ENCODE data around the gene GPHB5. TPM values are rescaled to one million over a fixed set of nuclear protein-coding genes. Genes with fewer than 3 reads are reported as not detected.
"Not testable (repeated sequence)": the region's sequence is repeated elsewhere in the genome, so short reads cannot be mapped to it uniquely, and the experiment has no call there.

The GPHB5 gene
- total RNA-seq, 1 experiment from 2014 or later, result not detected

DNA sequence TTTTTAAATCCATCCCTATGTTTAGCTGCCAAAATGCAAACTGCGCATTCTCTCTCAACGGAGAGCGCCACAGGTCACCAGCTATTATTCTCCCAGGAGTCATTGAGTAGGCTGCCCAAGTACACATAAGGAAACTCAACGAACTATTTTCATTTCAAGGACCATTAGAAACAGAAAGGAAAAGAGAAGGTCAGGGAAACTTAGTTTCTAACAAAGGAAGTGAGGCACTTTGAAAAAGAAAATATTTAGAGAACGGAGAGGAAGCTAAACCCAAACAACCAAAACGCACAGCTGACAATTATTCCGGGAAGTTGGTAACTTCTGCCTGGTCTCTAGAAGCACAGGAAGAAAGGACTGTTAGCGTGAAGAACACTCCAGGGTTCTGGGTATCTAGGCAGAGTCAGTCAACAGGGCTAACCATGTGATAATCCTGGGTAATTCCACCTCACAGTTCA lies 23.5 kb downstream of the GPHB5 start:
- DNase-seq (ENCODE audit: low read depth), result no peak

GRCh38 chr14:63292805-63293204 lies 25.9 kb downstream of the GPHB5 start:
- no peak for DNase-seq (ENCODE audit: low read depth)

DNA sequence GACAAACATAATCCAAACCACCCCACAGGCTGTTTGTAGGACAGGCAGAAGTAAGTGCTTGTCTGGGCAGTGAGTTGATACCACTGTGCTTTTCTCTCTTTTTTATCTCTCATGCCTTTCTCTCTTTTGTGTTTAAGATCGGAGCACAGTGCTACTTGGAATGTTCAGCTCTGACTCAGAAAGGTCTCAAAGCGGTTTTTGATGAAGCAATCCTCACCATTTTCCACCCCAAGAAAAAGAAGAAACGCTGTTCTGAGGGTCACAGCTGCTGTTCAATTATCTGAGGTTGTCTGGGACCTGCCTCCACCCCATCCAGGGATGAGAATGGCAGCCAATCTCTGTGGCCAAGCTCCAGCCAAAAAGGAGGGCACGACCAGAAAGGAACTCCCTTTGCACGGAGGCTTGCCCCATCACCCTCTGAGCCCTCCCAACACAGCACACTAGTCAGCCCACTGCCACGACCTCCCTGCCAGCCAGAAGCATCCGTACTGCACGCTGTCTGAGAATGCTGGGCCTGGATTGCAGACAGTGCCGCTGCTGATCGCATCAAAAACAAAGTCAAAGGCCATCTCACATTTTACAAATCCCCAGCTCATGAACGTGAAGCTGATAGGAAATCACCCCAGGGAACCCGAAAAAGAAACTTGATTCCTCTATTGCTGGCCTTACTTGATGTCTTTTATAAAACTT lies 27.8 kb downstream of the GPHB5 start:
- no peak for DNase-seq (ENCODE audit: low read depth)

DNA sequence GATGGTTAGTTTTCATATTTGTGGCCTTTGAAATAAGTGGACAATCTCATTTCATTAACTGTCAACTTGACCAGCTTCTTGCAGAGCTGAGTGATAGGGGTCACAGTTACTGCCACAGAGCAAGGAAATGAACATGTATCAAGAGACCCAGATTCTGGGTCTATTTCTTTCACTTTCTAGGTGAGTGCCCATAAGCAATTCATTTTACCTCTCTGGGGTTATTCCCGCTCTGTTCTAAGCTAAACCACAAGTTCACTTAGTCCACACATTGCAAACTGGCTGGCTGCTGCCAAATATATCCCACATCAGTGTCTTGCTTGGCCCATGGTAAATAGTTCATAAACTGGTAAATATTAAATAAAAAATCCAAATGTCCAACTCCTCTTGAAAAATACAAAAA lies 29.9 kb downstream of the GPHB5 start:
- DNase-seq (ENCODE audit: low read depth), result no peak

GRCh38 chr14:63287666-63288483 lies 30.9 kb downstream of the GPHB5 start:
- DNase-seq (ENCODE audit: low read depth), result no peak

- DNase-seq (ENCODE audit: low read depth), result no peak
Measured at GRCh38 chr14:63286071-63286470, 32.7 kb downstream of the GPHB5 start.

GRCh38 chr14:63283884-63284248 lies 34.9 kb downstream of the GPHB5 start:
- DNase-seq (ENCODE audit: low read depth), result no peak

DNA sequence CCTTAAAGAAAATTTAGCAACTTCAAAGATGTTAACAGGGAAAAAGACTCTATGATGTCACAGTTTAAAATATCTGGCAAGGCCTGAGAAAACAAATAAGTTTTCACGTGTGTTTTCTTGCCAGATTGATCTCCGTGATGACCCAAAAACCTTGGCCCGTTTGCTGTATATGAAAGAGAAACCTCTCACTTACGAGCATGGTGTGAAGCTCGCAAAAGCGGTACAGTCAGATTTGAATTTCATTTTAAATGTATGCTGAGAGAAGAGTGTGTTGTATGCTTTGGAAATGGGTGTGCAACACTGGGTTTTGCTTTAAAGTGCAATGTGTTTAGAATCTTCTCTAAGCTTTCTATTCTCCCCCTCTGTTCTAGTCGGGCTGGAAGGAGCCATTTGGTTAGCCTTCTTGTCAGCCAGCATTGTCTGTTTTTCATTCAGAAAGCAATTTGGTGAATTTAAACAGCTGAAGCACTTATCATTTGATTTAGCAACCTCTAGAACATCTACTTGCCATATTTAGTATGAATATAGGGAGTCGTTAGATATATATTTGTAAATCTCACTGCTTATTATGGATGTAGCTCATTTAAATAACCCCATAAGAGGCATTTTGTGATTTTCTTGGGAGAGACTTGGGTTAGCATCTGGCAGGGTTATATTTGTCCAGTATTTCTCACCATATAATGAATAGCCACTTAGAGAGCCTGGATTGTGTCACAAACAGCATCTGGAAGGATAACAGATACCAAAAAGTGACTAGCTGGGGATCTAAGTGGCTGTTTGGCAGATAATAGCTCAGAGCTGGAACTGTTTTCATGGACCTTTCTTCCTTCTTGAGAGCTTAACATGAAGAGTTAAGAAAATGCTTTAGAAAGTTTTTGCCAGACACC lies 35.5 kb downstream of the GPHB5 start:
- no peak for DNase-seq (ENCODE audit: low read depth)

- not testable (repeated sequence) for DNase-seq (ENCODE audit: low read depth)
Measured at GRCh38 chr14:63279933-63280332, 38.8 kb downstream of the GPHB5 start.

DNA sequence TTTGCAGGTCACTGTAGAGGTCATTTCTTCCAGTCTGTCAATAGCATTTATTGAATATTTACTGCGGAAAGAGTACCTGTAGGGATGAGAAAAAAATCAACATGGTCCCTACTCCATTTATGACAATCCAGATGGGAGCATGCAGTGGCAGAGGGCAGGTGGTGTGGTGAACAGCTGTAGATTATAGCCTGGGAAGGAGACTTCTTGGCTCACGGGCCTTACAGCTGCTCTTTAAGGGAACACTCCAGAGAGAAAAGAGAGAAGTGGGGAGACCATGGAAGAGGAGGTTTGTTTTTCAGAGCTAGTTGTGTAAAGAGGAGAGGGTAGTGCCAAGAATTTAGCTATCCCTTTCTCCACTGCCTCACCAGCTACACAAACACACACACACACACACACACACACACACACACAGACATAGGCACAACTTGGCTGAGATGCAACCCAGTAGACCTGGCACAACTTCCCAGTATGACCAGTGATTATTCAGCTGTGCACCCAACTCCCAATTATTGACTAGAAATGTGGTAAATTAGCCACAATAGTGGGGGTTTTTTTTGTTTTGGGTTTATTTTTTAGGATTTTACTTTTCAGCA lies 41.0 kb downstream of the GPHB5 start:
- no peak for DNase-seq (ENCODE audit: low read depth)

DNA sequence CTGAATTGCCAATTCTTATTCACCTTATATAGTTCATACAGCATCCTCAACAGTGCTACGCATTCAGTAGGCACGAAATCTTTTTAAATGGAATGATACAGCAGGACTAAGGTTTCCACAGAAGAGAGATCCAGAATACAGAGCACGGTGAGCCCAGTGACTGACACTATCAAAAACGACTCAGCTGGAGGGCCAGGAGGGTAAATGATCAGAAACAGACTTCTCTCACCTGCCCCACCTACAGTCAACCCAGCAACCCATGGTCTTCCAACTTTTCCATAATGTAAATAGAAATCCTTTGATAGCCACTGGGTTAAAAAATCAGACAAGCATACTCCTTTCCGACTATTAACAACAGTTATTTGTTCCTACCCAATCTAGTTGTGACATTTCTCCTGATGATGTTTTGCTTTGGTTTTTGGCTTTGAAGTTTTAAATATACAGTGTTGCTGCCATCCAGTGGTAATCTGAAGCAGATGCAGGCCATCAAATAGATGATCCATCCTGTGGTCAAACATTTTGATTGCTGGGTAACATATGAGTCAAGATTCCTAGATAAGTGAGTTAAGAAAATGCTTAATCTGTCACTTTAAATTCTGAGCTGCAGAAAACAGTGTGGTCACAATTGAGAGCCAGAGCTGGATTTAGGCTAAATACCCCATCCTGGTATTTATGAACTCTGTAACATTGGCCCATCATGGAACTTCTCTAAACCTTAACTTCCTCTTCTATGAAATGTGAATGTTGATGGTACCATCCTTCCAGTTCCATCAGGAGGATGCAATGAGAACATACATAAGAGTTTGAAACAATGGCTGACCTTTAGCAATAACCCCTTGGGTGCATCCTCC lies 42.0 kb downstream of the GPHB5 start:
- peak; percentile 51 for DNase-seq (ENCODE audit: low read depth)

DNA sequence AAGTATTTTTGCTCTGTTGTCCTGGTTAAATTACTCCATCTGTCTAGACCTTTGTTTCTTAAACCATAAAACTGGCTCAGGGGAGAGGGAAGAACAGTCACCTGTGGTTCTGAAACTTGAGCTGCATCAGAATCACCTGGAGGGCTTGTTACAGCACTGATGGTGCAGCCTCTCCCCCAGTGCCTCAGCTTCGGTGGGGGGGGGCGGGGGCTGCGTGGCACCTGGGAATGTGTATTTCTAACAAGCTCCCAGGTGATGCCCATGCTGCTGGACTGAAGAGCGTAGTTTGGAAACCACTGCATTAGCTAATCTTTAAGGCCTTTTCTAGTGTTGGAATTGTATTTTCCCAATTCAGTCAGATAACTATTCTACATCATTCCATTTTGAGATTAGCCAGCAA lies 42.7 kb downstream of the GPHB5 start:
- DNase-seq (ENCODE audit: low read depth), result no peak

GRCh38 chr14:63275611-63276010 lies 43.1 kb downstream of the GPHB5 start:
- no peak for DNase-seq (ENCODE audit: low read depth)

DNA sequence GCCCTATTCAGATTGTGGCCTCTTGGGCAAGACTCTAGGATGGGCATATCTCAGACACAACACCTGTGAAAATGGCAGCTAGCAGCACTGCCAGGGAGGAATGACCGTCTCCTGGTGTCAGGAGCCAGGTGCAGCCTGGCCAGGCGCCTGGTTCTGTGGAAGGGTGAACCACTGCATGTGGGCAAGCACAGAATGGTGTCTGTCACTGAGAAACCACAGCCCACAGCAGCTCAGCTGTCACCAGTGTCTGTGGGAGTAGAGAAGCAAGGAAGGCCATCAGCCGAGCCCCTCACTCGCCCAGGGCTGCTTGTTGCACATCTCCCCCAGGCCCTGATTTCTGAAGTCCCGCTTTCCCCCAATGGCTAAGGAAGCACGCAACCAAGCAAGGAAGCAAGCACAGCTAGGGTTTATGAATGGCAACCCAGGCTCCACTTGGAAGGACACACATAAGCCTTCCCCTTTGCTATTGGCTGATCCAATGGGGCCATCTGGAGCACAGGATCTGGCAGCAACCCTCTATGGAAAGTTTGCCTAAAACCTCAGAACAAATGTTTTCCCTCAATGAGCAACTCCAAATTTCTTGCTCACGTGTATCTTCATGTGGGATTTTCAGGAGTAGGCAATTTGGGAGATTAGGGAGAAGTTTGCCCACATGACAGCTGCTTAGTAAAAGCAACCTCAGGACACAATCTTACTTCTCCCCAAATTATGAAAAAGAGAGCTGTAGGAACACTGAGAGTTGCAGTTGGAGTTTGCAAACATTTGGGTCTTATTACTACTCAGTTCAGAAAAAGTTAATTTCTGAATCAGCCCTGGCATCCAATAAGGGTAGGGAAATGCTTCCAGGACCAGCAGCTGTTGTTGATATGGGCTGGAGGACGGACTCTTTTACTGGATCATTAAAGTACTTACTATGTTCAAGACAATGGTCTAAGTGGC lies 44.7 kb downstream of the GPHB5 start:
- no peak for DNase-seq (ENCODE audit: low read depth)

DNA sequence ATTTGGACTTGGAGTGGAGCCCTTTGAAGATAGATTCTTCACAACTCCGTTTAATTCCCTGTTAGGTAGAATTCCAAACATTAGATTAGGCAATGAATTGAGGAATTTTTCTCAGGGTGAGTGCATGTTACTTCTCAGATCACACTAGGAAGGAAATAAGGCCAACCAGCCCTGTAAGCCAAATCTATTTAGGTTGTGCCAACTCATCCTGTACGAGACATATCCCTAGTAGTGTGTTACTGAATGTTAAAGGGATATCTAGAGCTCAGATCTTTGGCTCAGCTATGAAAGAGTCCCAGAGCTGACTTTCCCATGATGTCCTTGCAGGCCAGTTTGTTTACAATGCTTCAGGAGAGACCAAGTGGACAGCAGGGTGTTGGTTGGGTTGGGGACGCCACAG lies 45.6 kb downstream of the GPHB5 start:
- DNase-seq (ENCODE audit: low read depth), result no peak

DNA sequence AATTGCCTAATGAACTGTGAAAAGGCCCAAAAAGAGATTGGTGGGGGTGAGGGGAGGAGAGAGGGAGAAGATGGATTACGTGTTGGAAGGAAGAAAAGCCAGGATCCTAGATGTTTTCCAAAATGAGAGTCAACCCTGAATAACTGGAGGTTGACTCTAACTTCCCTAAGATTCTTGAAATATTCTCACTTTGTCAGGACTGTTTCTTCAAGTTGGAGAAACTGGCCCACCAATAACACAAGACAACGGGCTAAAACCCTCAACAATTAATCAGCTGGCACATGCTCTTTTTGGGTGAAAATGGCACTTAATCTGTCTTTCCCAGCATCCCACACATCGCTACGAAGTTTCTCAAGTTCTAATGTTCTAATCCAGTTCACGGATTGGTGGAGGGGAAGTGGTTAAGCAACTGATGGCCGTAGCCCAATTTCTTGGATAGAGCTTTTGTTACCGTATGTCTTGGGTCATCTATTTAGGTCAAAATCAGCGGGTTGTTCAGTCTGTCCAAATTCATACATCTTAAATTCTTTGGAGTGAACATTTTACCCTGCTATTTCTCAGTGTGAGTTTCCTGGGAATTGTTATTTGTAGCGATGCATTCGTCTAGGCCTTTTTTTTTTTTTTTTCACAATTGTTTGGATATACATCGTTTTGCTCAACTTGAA lies 49.0 kb downstream of the GPHB5 start:
- no peak for DNase-seq (ENCODE audit: low read depth)

GRCh38 chr14:63268771-63269170 lies 50.0 kb downstream of the GPHB5 start:
- no peak for DNase-seq (ENCODE audit: low read depth)

DNA sequence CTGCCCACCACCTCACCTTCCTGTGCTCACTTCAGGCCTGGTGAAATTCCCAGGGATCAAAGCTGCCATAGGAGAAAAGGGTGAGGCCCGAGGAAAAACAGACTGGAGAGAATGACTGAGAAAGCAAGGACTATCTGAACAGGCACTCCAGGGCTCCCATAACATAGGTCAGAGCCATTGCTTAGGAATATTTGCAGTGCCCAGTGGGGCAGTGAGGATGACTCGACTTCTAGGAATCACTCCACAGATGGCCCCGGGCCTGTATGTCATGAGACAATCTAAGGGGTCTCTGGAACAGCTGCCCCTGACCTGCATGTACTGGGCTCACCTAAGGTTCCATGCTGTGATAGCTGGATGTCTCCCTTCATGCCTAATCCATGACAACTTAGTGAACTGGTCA lies 51.6 kb downstream of the GPHB5 start:
- DNase-seq (ENCODE audit: low read depth), result no peak

- DNase-seq (ENCODE audit: low read depth), result no peak
Measured at GRCh38 chr14:63266106-63266505, 52.6 kb downstream of the GPHB5 start.

All from M059J (cell line).